Thyroid gland (tissue), 4 donors: ENCODE data around the gene NPR1. TPM values are rescaled to one million over a fixed set of nuclear protein-coding genes. Genes with fewer than 3 reads are reported as not detected.
"Not testable (repeated sequence)": the region's sequence is repeated elsewhere in the genome, so short reads cannot be mapped to it uniquely, and the experiment has no call there.

Experiments
- DNase-seq, 2 donors: peaks; one replicate each; pipeline ENCODE4 v3.0.0-alpha.2; 2019
- H3K27ac ChIP-seq, 3 donors: fragments of 200-600 bp; sonication (generic); 1 replicate in 2 of 3; 2 replicates in 1 of 3; pipeline ENCODE4 v1.5.1; 2016 to 2019; ENCODE audit warnings: mild to moderate bottlenecking in 1 of 3, moderate library complexity in 1 of 3
- H3K27me3 ChIP-seq: fragments of 200-600 bp; sonication (generic); one replicate; pipeline ENCODE4 v1.5.1; 2019
- H3K36me3 ChIP-seq, 2 donors: fragments of 200-600 bp; sonication (generic); one replicate each; pipeline ENCODE4 v1.5.1; 2016 to 2019
- H3K4me1 ChIP-seq, 2 donors: fragments of 200-600 bp; sonication (generic); one replicate each; pipeline ENCODE4 v1.5.1; 2017 to 2019
- H3K4me3 ChIP-seq, 3 donors: fragments of 200-600 bp; sonication (generic); replicated peaks in 1 of 3; 1 replicate in 2 of 3; 2 replicates in 1 of 3; pipeline ENCODE4 v1.5.1; 2016; ENCODE audit warnings: mild to moderate bottlenecking in 1 of 3
- H3K9me3 ChIP-seq: fragments of 200-600 bp; sonication (generic); one replicate; pipeline ENCODE4 v1.5.1; 2017
- POLR2A ChIP-seq, 2 donors: fragments of 450-650 bp; IDR thresholded peaks; one replicate each; pipeline ENCODE4 v1.6.1; 2017; ENCODE audit warnings: antibody characterized with exemption in 2 of 2, mild to moderate bottlenecking in 2 of 2, moderate library complexity in 1 of 2
- WGBS, 2 donors: methylation state at CpG; one replicate each; pipeline ENCODE4 v1.1.5; 2017; 5-methylcytosine and 5-hydroxymethylcytosine counted together
- intact Hi-C: fragments of 100-400 bp; cut with DNase I; formaldehyde crosslinking; loops from one replicate; pipeline ENCODE4 v1.15.1; 2023
- total RNA-seq, 4 donors: library from RNA; depleted of rRNA; stranded (reverse); fragments of >200 nt; gene quantifications; one replicate each; pipeline ENCODE4 v1.2.3, GENCODE V29; 2016
- TF ChIP-seq, protein P1 (sequence below), 6 experiments: fragments of 200-600 bp in 3 of 6; fragments of 450-650 bp in 3 of 6; sonication (generic) in 3 of 6; IDR thresholded peaks; one replicate each; pipeline ENCODE4 v1.5.1; 2016 to 2019; ENCODE audit warnings: antibody characterized with exemption in 6 of 6, mild to moderate bottlenecking in 2 of 6, inconsistent platforms in 1 of 6, moderate library complexity in 1 of 6

NPR1 gene
- total RNA-seq, 4 donors from 2014 or later, result 20.9 to 35.1 (median 30.0) TPM

DNA sequence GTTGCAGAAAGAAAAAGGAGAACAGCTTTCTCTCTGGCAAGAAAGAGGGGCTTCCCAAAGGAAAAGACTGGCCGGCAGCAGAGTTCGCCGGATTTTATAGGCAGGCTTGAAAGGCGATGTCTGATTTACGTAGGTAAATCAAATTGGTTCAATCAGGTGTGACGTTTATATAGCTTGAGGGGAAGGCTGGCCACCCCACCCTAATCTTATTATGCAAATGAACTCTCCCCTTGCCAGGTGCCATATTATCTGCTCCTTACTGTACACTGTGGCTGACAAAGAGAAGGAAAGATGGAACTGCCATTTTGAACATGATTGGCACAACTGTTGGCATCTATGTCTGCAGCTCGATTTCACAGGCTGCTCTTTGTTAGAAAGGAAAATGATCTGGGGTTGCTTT is 32.5 kb downstream of the NPR1 start:
- no peak for DNase-seq
- no peaks in the 10 kb centered on the region for H3K9me3 ChIP-seq
- no peak overlapping the region for H3K4me3 ChIP-seq
- intact Hi-C loops, result no loop called here
- H3K27ac ChIP-seq, result no peak overlapping the region
- H3K27me3 ChIP-seq, result no peaks in the 10 kb centered on the region
- no peaks in the 10 kb centered on the region for H3K4me1 ChIP-seq
- H3K36me3 ChIP-seq, result no peaks in the 10 kb centered on the region
- TF ChIP-seq, protein P1, sequence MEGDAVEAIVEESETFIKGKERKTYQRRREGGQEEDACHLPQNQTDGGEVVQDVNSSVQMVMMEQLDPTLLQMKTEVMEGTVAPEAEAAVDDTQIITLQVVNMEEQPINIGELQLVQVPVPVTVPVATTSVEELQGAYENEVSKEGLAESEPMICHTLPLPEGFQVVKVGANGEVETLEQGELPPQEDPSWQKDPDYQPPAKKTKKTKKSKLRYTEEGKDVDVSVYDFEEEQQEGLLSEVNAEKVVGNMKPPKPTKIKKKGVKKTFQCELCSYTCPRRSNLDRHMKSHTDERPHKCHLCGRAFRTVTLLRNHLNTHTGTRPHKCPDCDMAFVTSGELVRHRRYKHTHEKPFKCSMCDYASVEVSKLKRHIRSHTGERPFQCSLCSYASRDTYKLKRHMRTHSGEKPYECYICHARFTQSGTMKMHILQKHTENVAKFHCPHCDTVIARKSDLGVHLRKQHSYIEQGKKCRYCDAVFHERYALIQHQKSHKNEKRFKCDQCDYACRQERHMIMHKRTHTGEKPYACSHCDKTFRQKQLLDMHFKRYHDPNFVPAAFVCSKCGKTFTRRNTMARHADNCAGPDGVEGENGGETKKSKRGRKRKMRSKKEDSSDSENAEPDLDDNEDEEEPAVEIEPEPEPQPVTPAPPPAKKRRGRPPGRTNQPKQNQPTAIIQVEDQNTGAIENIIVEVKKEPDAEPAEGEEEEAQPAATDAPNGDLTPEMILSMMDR (IDR thresholded peaks at IDR 0.05), result no peak
- TF ChIP-seq POLR2A (IDR thresholded peaks at IDR 0.05), result no peak
- WGBS, 2 donors, result 59 to 69% methylated on average over 7 of the region's 7 CpGs

DNA sequence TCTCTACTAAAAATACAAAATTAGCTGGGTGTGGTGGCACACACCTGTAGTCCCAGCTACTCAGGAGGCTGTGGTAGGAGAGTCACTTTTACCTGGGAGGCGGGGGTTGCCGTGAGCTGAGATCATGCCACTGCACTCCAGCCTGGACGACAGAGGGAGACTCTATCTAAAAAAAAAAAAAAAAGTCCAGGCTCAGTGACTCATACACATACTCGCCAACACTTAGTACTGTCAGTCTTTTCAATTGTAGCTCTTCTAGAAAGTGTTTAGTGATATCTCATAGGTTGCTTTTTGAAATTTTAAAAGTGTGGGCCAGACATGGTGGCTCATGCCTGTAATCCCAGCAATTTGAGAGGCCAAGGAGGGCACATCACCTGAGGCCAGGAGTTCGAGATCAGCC is 37.7 kb downstream of the NPR1 start:
- 87 to 89% methylated on average over 5 of the region's 5 CpGs for WGBS, 2 donors
- not testable (repeated sequence) for H3K27ac ChIP-seq

DNA sequence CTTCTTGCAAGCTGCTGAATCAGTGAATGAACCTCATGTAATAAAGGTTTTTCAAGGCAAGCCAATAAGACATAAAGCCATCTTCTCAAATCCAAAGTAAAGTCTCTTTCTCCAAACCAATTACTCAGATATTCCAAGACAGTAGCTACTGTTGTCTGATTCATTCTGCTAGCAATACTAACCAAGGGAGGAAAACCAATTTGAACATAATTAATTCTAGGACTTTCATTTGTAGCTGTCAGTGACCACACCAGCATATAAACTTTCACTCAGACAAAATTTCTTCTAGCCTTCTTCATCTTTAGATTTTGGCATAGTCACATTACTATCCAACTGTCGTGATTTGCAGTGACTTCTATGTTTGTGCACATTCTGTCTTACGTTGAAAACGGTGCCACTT is 38.8 kb downstream of the NPR1 start:
- intact Hi-C loops, result no loop called here
- no peak for DNase-seq
- H3K27me3 ChIP-seq, result no peaks in the 10 kb centered on the region
- H3K36me3 ChIP-seq, result no peaks in the 10 kb centered on the region
- H3K9me3 ChIP-seq, result no peaks in the 10 kb centered on the region
- H3K4me1 ChIP-seq, result no peaks in the 10 kb centered on the region
- no peak overlapping the region for H3K4me3 ChIP-seq
- TF ChIP-seq, protein P1 (IDR thresholded peaks at IDR 0.05), result no peak
- TF ChIP-seq POLR2A (IDR thresholded peaks at IDR 0.05), result no peak
- 87 to 91% methylated on average over 3 of the region's 3 CpGs for WGBS, 2 donors
- no peak overlapping the region for H3K27ac ChIP-seq

More for the DNA sequence above, 37.7 kb downstream of the NPR1 start:
- intact Hi-C loops, H3K27me3 ChIP-seq, H3K4me1 ChIP-seq, H3K9me3 ChIP-seq, H3K36me3 ChIP-seq, H3K4me3 ChIP-seq, DNase-seq: not testable (repeated sequence)

DNA sequence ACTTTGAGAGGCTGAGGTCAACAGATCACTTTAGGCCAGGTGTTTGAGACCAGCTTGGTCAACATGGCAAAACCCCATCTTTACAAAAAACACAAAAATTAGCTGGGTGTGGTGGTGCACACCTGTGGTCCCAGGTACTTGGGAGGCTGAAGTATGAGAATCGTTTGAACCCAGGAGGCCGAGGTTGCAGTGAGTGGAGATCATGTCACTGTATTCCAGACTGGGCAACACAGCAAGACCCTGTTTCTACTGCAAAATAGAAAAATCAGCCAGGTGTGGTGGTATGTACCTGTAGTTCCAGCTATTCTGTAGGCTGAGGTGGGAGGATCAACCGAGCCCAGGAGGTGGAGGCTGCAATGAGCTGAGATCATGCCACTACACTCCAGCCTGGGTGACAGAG is 45.2 kb downstream of the NPR1 start:
- intact Hi-C loops, result no loop called here
- DNase-seq, result no peak
- no peaks in the 10 kb centered on the region for H3K9me3 ChIP-seq
- H3K4me3 ChIP-seq, result no peak overlapping the region
- peaks cover 8 to 12% of the 10 kb centered on the region in 2 donors for H3K4me1 ChIP-seq
- TF ChIP-seq, protein P1 (IDR thresholded peaks at IDR 0.05), result no peak
- no peak for TF ChIP-seq POLR2A (IDR thresholded peaks at IDR 0.05)
- WGBS, 2 donors, result 89 to 90% methylated on average over 3 of the region's 3 CpGs
- H3K27me3 ChIP-seq, result no peaks in the 10 kb centered on the region
- no peaks in the 10 kb centered on the region for H3K36me3 ChIP-seq
- H3K27ac ChIP-seq, result no peak overlapping the region

DNA sequence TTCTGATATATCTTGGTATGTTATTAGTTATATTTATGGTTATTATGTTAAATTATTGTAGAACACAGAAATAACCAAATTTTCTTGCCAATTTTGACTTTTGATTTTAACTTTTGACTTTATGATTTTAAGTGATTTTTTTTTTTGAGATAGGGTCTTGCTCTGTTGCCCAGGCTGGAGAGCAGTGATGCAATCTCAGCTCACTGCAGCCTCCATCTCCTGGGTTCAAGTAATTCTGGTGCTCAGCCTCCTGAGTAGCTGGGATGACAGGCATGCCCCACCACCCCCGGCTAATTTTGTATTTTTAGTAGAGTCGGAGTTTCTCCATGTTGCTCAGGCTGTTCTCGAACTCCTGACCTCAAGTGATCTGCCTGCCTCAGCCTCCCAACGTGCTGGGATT is 46.1 kb downstream of the NPR1 start:
- H3K4me3 ChIP-seq, DNase-seq, H3K27ac ChIP-seq, H3K9me3 ChIP-seq, H3K27me3 ChIP-seq, H3K36me3 ChIP-seq, intact Hi-C loops: not testable (repeated sequence)
- WGBS, 2 donors, result 90 to 91% methylated on average over 4 of the region's 4 CpGs
- H3K4me1 ChIP-seq, result peaks cover 14 to 21% of the 10 kb centered on the region in 2 donors

DNA sequence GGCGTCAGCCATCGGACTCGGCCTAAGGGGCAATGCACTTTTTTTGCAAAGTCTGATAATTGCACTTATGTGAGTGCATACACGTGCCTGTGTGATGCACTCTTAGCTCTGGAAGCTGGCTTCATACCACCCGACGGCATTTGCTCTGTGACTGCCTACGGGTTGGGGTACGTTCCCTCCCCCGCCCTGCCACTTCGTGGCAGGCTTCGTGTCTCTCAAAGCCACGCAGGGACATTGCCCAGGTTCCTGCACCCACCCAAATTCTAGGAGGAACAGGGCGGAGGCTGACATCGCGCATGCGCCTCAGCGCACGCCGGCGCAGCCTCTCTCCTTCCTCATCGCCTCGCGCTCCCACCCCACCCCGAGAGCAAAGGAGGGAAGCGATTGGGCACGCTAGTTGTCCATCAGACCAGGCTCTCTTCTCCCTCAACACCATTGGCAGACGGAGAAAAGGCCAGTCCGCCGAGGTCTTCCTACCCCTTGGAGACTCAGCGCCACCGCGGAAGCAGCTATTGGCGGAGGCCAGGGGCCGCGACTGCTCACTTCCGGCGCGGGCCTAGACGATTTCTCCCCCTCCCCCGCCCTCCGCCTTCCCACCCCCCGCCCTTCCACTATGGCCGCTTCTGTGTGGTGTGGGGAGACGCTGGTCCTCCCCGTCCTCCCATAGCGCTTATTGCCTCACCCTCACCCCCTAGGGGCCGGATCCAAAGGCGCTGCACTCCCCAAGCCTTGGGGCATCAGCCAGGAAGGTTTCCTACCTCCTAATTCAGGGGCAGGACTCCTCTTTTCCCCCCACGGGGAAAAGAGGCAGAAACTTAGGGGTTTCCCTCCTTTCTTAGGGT is 49.2 kb downstream of the NPR1 start, which contains the start of gene INTS3:
Gene INTS3 (plus strand): TSS at position 588 of the 842 bp plus-strand sequence. CDS start 585 bp downstream, outside the sequence.
- peaks cover 19 to 24% of the 10 kb centered on the region in 2 donors for H3K4me1 ChIP-seq
- 0% methylated on average over 8 to 40 of the region's 49 CpGs for WGBS, 2 donors
- no peaks in the 10 kb centered on the region for H3K9me3 ChIP-seq
- TF ChIP-seq, protein P1 (IDR thresholded peaks at IDR 0.05), result no peak
- peak in 1 of 2 donors; percentile 58 for TF ChIP-seq POLR2A (IDR thresholded peaks at IDR 0.05)
- intact Hi-C loops, result no loop called here
- no peaks in the 10 kb centered on the region for H3K27me3 ChIP-seq
- peak within 1 kb of the TSS; percentile 92 to 99 (median 99) for H3K27ac ChIP-seq
- no peaks in the 10 kb centered on the region for H3K36me3 ChIP-seq
- H3K4me3 ChIP-seq, result peak within 1 kb of the TSS; percentile 80 to 99 (median 84)
- DNase-seq, result peak; percentile 99 to 100
